Stimulated activated naive CD4-positive, alpha-beta T cell treated with Interleukin-2 at 50 U/mL for 16 hours (primary cell): Measurements from ENCODE around the gene HHATL.

Experiments
- DNase-seq: peaks from one replicate; lab custom pipeline; 2025; lab: John Stamatoyannopoulos, UW

HHATL gene

GRCh38 chr3:42652611-42653302 lies 49.8 kb downstream of the HHATL start:
- no peak for DNase-seq

GRCh38 chr3:42652251-42652610 lies 50.4 kb downstream of the HHATL start:
- DNase-seq: no peak

- DNase-seq: no peak
Measured at GRCh38 chr3:42651248-42652091, 51.1 kb downstream of the HHATL start.

GRCh38 chr3:42649783-42650182 lies 52.8 kb downstream of the HHATL start:
- DNase-seq: no peak

GRCh38 chr3:42649006-42649405 lies 53.6 kb downstream of the HHATL start:
- DNase-seq: no peak

- no peak for DNase-seq
Measured at GRCh38 chr3:42647821-42648459, 54.7 kb downstream of the HHATL start.
